Naive thymus-derived CD8-positive, alpha-beta T cell (primary cell): ENCODE measurements around the gene LHFPL6. TPM values are rescaled to one million over a fixed set of nuclear protein-coding genes. Genes with fewer than 3 reads are reported as not detected.
A peak's percentile ranks its signal among the peaks of the same experiment; 100 is the strongest.

Experiments
- ATAC-seq, 2 donors: fragments of 150-1000 bp; cut with Tn5 transposase in 1 of 2; sonication (Bioruptor Pico), chemical (Tn5 transposase) in 1 of 2; 1 replicate in 1 of 2; 2 replicates in 1 of 2; pipeline ENCODE4 v1.10.0; 2021; ENCODE audit warnings: mild to moderate bottlenecking in 2 of 2, moderate library complexity in 2 of 2
- POLR2A ChIA-PET: fragments of 350-600 bp; sonication (Branson Sonifier 250); formaldehyde crosslinking; loops from one replicate; lab custom pipeline; 2021; ENCODE audit warnings: antibody characterized with exemption; lab: Charles Lee
- DNase-seq, 10 donors: peaks; one replicate each; pipeline versions ENCODE4 v3.0.0 to v3.0.0-alpha.2; 2020 to 2022
- H3K27ac Mint-ChIP-seq, 10 donors: one replicate each; pipeline ENCODE4 v1.8.0; 2020 to 2022; ENCODE audit warnings: mild to moderate bottlenecking in 10 of 10, mixed read lengths in 10 of 10, moderate library complexity in 4 of 10, inconsistent platforms in 1 of 10
- H3K27me3 Mint-ChIP-seq, 5 donors: one replicate each; pipeline ENCODE4 v1.8.0; 2021 to 2022; ENCODE audit warnings: mixed read lengths in 5 of 5
- H3K36me3 Mint-ChIP-seq, 3 donors: one replicate each; pipeline ENCODE4 v1.8.0; 2020 to 2022; ENCODE audit warnings: mixed read lengths in 3 of 3, mild to moderate bottlenecking in 2 of 3, inconsistent platforms in 1 of 3
- H3K4me1 Mint-ChIP-seq, 4 donors: one replicate each; pipeline ENCODE4 v1.8.0; 2021 to 2022; ENCODE audit warnings: mixed read lengths in 4 of 4
- H3K4me3 Mint-ChIP-seq, 10 donors: one replicate each; pipeline ENCODE4 v1.8.0; 2020 to 2022; ENCODE audit warnings: mild to moderate bottlenecking in 10 of 10, mixed read lengths in 10 of 10, moderate library complexity in 6 of 10, inconsistent platforms in 1 of 10
- H3K9me3 Mint-ChIP-seq, 9 donors: one replicate each; pipeline ENCODE4 v1.8.0; 2020 to 2022; ENCODE audit warnings: mixed read lengths in 9 of 9, mild to moderate bottlenecking in 3 of 9, inconsistent platforms in 1 of 9, moderate library complexity in 1 of 9
- polyA plus RNA-seq, 3 donors: library from polyadenylated mRNA; unstranded; fragments of 300-500 nt; fragmentation: Illumina TruSeq; gene quantifications; one replicate each; pipeline ENCODE4 v1.2.3, GENCODE V29; 2021
- total RNA-seq, 8 experiments: library from RNA in 2 of 8; stranded (reverse) in 2 of 8; gene quantifications; one replicate each; pipeline ENCODE4 v1.2.3 and lab custom pipeline; 2021 to 2026

The LHFPL6 gene
- total and polyA plus RNA-seq, 5 experiments from 2014 or later: not detected

GRCh38 chr13:39605677-39606320, 2.8 kb upstream of the LHFPL6 start:
- peaks cover 28 to 58% (median 41%) of the 10 kb centered on the region in 5 donors for H3K27me3 Mint-ChIP-seq

GRCh38 chr13:39604756-39605155, 1.8 kb upstream of the LHFPL6 start:
- H3K27me3 Mint-ChIP-seq: peaks cover 35 to 66% (median 46%) of the 10 kb centered on the region in 5 donors
- no peaks in the 10 kb centered on the region for H3K9me3 Mint-ChIP-seq
- no peak for DNase-seq
- no peak overlapping the region for H3K4me3 Mint-ChIP-seq
- H3K27ac Mint-ChIP-seq: no peak overlapping the region
- H3K36me3 Mint-ChIP-seq: no peaks in the 10 kb centered on the region
- POLR2A ChIA-PET: no interaction called here
- peaks cover 2 to 17% (median 12%) of the 10 kb centered on the region in 4 donors for H3K4me1 Mint-ChIP-seq
- ATAC-seq: no peak

More at GRCh38 chr13:39605677-39606320, 2.8 kb upstream of the LHFPL6 start:
- H3K4me3 Mint-ChIP-seq: no peak overlapping the region
- POLR2A ChIA-PET: no interaction called here
- peaks cover 2 to 17% (median 12%) of the 10 kb centered on the region in 4 donors for H3K4me1 Mint-ChIP-seq
- no peaks in the 10 kb centered on the region for H3K36me3 Mint-ChIP-seq
- no peak for ATAC-seq
- DNase-seq: no peak
- no peaks in the 10 kb centered on the region for H3K9me3 Mint-ChIP-seq
- H3K27ac Mint-ChIP-seq: no peak overlapping the region

- Mint-ChIP-seq H3K27me3 (peaks cover 37 to 54% (median 41%) of the 10 kb centered on the region in 5 donors), H3K4me1 (peaks cover 2 to 17% (median 12%) of the 10 kb centered on the region in 4 donors), H3K36me3 (no peaks in the 10 kb centered on the region), H3K4me3 (peak overlapping the region; percentile 54 to 80 (median 73)), H3K27ac (peak overlapping the region in 1 of 10 donors; percentile 42), H3K9me3 (no peaks in the 10 kb centered on the region)
- no peak for DNase-seq
- peak; percentile 23 to 29 for ATAC-seq
- POLR2A ChIA-PET: no interaction called here
Observed at GRCh38 chr13:39603424-39603947, 493 bp upstream of the LHFPL6 start.

GRCh38 chr13:39602277-39602613, 748 bp downstream of the LHFPL6 start:
- POLR2A ChIA-PET: no interaction called here
- Mint-ChIP-seq H3K36me3 (no peaks in the 10 kb centered on the region), H3K9me3 (no peaks in the 10 kb centered on the region), H3K27ac (peak overlapping the region in 1 of 10 donors; percentile 20), H3K4me3 (peak overlapping the region; percentile 35 to 77 (median 61)), H3K4me1 (peaks cover 2 to 17% (median 12%) of the 10 kb centered on the region in 4 donors), H3K27me3 (peaks cover 31 to 52% (median 36%) of the 10 kb centered on the region in 5 donors)
- DNase-seq (no peak), ATAC-seq (no peak)

GRCh38 chr13:39601636-39602035, 1.4 kb downstream of the LHFPL6 start:
- H3K36me3 Mint-ChIP-seq: no peaks in the 10 kb centered on the region
- DNase-seq (no peak), ATAC-seq (no peak)
- peaks cover 2 to 17% (median 12%) of the 10 kb centered on the region in 4 donors for H3K4me1 Mint-ChIP-seq
- H3K9me3 Mint-ChIP-seq: no peaks in the 10 kb centered on the region
- H3K27ac Mint-ChIP-seq: no peak overlapping the region
- H3K4me3 Mint-ChIP-seq: peak overlapping the region; percentile 35 to 77 (median 61)
- POLR2A ChIA-PET: no interaction called here
- H3K27me3 Mint-ChIP-seq: peaks cover 28 to 52% (median 36%) of the 10 kb centered on the region in 5 donors

- peak overlapping the region in 2 of 10 donors; percentile 13 to 62 for H3K4me3 Mint-ChIP-seq
- peaks cover 28 to 49% (median 36%) of the 10 kb centered on the region in 5 donors for H3K27me3 Mint-ChIP-seq
- no peak overlapping the region for H3K27ac Mint-ChIP-seq
- H3K4me1 Mint-ChIP-seq: peaks cover 2 to 17% (median 12%) of the 10 kb centered on the region in 4 donors
- no peaks in the 10 kb centered on the region for H3K36me3 Mint-ChIP-seq
- ATAC-seq (no peak), DNase-seq (no peak)
- H3K9me3 Mint-ChIP-seq: no peaks in the 10 kb centered on the region
- POLR2A ChIA-PET: no interaction called here
Observed at GRCh38 chr13:39600766-39601165, 2.2 kb downstream of the LHFPL6 start.

- no peak overlapping the region for H3K4me3 Mint-ChIP-seq
- no peaks in the 10 kb centered on the region for H3K36me3 Mint-ChIP-seq
- peaks cover 29 to 43% (median 37%) of the 10 kb centered on the region in 5 donors for H3K27me3 Mint-ChIP-seq
- H3K27ac Mint-ChIP-seq: no peak overlapping the region
- POLR2A ChIA-PET: no interaction called here
- peaks cover 2 to 17% (median 12%) of the 10 kb centered on the region in 4 donors for H3K4me1 Mint-ChIP-seq
- no peak for DNase-seq
- ATAC-seq: no peak
- no peaks in the 10 kb centered on the region for H3K9me3 Mint-ChIP-seq
Observed at GRCh38 chr13:39599842-39600241, 3.2 kb downstream of the LHFPL6 start.

- Mint-ChIP-seq H3K9me3 (peaks cover 0 to 3% (median 0%) of the 10 kb centered on the region in 9 donors), H3K4me3 (no peak overlapping the region), H3K27ac (no peak overlapping the region), H3K36me3 (no peaks in the 10 kb centered on the region), H3K4me1 (peaks cover 2 to 16% (median 12%) of the 10 kb centered on the region in 4 donors), H3K27me3 (peaks cover 27 to 35% (median 31%) of the 10 kb centered on the region in 5 donors)
- POLR2A ChIA-PET: no interaction called here
- ATAC-seq (no peak), DNase-seq (no peak)
Observed at GRCh38 chr13:39599012-39599411, 4.0 kb downstream of the LHFPL6 start.

- DNase-seq: no peak
- Mint-ChIP-seq H3K27ac (no peak overlapping the region), H3K4me1 (peaks cover 0 to 8% (median 7%) of the 10 kb centered on the region in 4 donors), H3K36me3 (peaks cover 0 to under 1% (median 0%) of the 10 kb centered on the region in 3 donors), H3K4me3 (no peak overlapping the region), H3K9me3 (peaks cover 0 to 4% (median 0%) of the 10 kb centered on the region in 9 donors), H3K27me3 (peaks cover 20 to 29% (median 25%) of the 10 kb centered on the region in 5 donors)
- no peak for ATAC-seq
- POLR2A ChIA-PET: no interaction called here
Observed at GRCh38 chr13:39597838-39598237, 5.2 kb downstream of the LHFPL6 start.

GRCh38 chr13:39596685-39597084, 6.3 kb downstream of the LHFPL6 start:
- H3K9me3 Mint-ChIP-seq: peaks cover 0 to 4% (median 0%) of the 10 kb centered on the region in 9 donors
- no peak overlapping the region for H3K4me3 Mint-ChIP-seq
- H3K36me3 Mint-ChIP-seq: peaks cover 0 to 7% (median 0%) of the 10 kb centered on the region in 3 donors
- H3K27me3 Mint-ChIP-seq: peaks cover 14 to 24% (median 15%) of the 10 kb centered on the region in 5 donors
- POLR2A ChIA-PET: no interaction called here
- no peak for DNase-seq
- no peak overlapping the region for H3K27ac Mint-ChIP-seq
- no peak for ATAC-seq
- no peaks in the 10 kb centered on the region for H3K4me1 Mint-ChIP-seq

GRCh38 chr13:39596176-39596575, 6.8 kb downstream of the LHFPL6 start:
- no peak overlapping the region for H3K27ac Mint-ChIP-seq
- DNase-seq (no peak), ATAC-seq (no peak)
- no peak overlapping the region for H3K4me3 Mint-ChIP-seq
- peaks cover 0 to 7% (median 0%) of the 10 kb centered on the region in 3 donors for H3K36me3 Mint-ChIP-seq
- H3K27me3 Mint-ChIP-seq: peaks cover 12 to 20% (median 14%) of the 10 kb centered on the region in 5 donors
- peaks cover 0 to 4% (median 0%) of the 10 kb centered on the region in 9 donors for H3K9me3 Mint-ChIP-seq
- POLR2A ChIA-PET: no interaction called here
- H3K4me1 Mint-ChIP-seq: no peaks in the 10 kb centered on the region

GRCh38 chr13:39590466-39591036, 12.4 kb downstream of the LHFPL6 start:
- POLR2A ChIA-PET: no interaction called here
- H3K27ac Mint-ChIP-seq: no peak overlapping the region

GRCh38 chr13:39588384-39588783, 14.6 kb downstream of the LHFPL6 start:
- peaks cover 0 to 7% (median 0%) of the 10 kb centered on the region in 3 donors for H3K36me3 Mint-ChIP-seq
- DNase-seq: no peak
- no peak overlapping the region for H3K27ac Mint-ChIP-seq
- H3K4me3 Mint-ChIP-seq: no peak overlapping the region
- H3K27me3 Mint-ChIP-seq: peaks cover 1 to 20% (median 10%) of the 10 kb centered on the region in 5 donors
- no peaks in the 10 kb centered on the region for H3K4me1 Mint-ChIP-seq
- H3K9me3 Mint-ChIP-seq: peaks cover 0 to 2% (median 0%) of the 10 kb centered on the region in 9 donors
- ATAC-seq: no peak
- POLR2A ChIA-PET: no interaction called here

More at GRCh38 chr13:39590466-39591036, 12.4 kb downstream of the LHFPL6 start:
- DNase-seq (no peak), ATAC-seq (no peak)
- Mint-ChIP-seq H3K27me3 (peaks cover 3 to 12% (median 5%) of the 10 kb centered on the region in 5 donors), H3K4me3 (no peak overlapping the region), H3K9me3 (peaks cover 0 to 4% (median 0%) of the 10 kb centered on the region in 9 donors), H3K4me1 (no peaks in the 10 kb centered on the region), H3K36me3 (peaks cover 0 to 7% (median 0%) of the 10 kb centered on the region in 3 donors)
